Memory B cell (primary cell): ENCODE results near the gene CHRNB1.

Experiments
- ATAC-seq: fragments of 150-1000 bp; cut with Tn5 transposase; 2 replicates; pipeline ENCODE4 v1.10.0; 2021; ENCODE audit warnings: low read depth, mild to moderate bottlenecking, moderate library complexity
- DNase-seq, 2 donors: peaks; one replicate each; pipeline ENCODE4 v3.0.0; 2022; ENCODE audit warnings: low spot score in 2 of 2
- H3K27ac Mint-ChIP-seq: one replicate; pipeline ENCODE4 v1.8.0; 2022; ENCODE audit warnings: mild to moderate bottlenecking, moderate library complexity, mixed read lengths
- H3K27me3 Mint-ChIP-seq: one replicate; pipeline ENCODE4 v1.8.0; 2022; ENCODE audit warnings: mixed read lengths
- H3K36me3 Mint-ChIP-seq: one replicate; pipeline ENCODE4 v1.8.0; 2022; ENCODE audit warnings: mild to moderate bottlenecking, mixed read lengths
- H3K4me1 Mint-ChIP-seq: one replicate; pipeline ENCODE4 v1.8.0; 2022; ENCODE audit warnings: mixed read lengths
- H3K4me3 Mint-ChIP-seq: one replicate; pipeline ENCODE4 v1.8.0; 2022; ENCODE audit warnings: mild to moderate bottlenecking, moderate library complexity, mixed read lengths
- H3K9me3 Mint-ChIP-seq: one replicate; pipeline ENCODE4 v1.8.0; 2022; ENCODE audit warnings: mixed read lengths

The CHRNB1 gene

DNA sequence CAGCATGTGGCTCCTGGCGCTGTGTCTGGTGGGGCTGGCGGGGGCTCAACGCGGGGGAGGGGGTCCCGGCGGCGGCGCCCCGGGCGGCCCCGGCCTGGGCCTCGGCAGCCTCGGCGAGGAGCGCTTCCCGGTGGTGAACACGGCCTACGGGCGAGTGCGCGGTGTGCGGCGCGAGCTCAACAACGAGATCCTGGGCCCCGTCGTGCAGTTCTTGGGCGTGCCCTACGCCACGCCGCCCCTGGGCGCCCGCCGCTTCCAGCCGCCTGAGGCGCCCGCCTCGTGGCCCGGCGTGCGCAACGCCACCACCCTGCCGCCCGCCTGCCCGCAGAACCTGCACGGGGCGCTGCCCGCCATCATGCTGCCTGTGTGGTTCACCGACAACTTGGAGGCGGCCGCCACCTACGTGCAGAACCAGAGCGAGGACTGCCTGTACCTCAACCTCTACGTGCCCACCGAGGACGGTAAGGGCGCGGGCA, 36.6 kb upstream of the CHRNB1 start:
- no peak for ATAC-seq

DNA sequence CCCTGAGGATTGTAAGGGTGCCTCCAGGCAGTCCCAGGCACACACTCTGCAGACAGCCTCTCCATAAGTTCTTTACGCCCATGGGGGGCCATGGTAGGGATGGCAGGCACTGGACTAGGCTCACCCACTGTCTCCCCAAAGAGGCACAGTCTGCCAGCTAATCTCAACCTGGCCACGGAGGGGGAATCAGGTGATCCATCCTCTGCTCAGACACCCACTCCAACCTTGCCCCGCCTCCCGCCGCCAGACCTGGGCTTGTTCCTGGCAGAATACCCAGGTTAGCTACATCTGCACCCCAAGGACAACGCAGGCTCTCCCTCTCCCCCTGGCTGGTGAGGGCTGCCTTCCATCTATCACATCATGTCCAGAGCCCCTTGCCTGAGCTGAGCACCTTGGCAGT, 36.0 kb upstream of the CHRNB1 start:
- Mint-ChIP-seq H3K4me1 (peaks cover 10% of the 10 kb centered on the region), H3K27me3 (peaks cover 16% of the 10 kb centered on the region)
- no peak for DNase-seq

More for the DNA sequence above, 36.6 kb upstream of the CHRNB1 start:
- H3K9me3 Mint-ChIP-seq, result no peaks in the 10 kb centered on the region
- H3K27me3 Mint-ChIP-seq, result peaks cover 16% of the 10 kb centered on the region
- peaks cover 12% of the 10 kb centered on the region for H3K4me1 Mint-ChIP-seq
- no peak overlapping the region for H3K4me3 Mint-ChIP-seq
- DNase-seq, result no peak
- H3K27ac Mint-ChIP-seq, result no peak overlapping the region
- no peaks in the 10 kb centered on the region for H3K36me3 Mint-ChIP-seq

DNA sequence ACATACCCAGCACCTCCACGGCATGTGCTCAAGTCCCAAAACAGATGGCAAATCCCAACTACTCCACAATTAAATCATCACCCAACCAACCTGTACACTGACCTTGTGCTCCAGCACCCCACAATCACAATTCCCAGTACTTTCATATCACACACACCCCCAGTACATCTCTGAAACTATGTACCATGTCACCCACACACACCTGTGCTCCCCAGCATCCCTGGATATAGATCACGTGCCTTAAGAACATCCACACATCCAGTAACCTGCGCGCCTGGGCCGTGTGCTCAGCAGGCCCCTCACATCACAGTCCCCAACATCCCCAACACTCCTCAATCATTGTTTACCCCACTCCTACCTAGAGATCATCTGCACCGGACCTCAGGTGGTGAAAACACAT, 35.1 kb upstream of the CHRNB1 start:
- peaks cover 16% of the 10 kb centered on the region for H3K27me3 Mint-ChIP-seq
- peaks cover 10% of the 10 kb centered on the region for H3K4me1 Mint-ChIP-seq
- H3K9me3 Mint-ChIP-seq, result no peaks in the 10 kb centered on the region
- no peak overlapping the region for H3K27ac Mint-ChIP-seq
- no peaks in the 10 kb centered on the region for H3K36me3 Mint-ChIP-seq
- no peak for ATAC-seq
- no peak for DNase-seq
- H3K4me3 Mint-ChIP-seq, result no peak overlapping the region

More for the DNA sequence above, 36.0 kb upstream of the CHRNB1 start:
- Mint-ChIP-seq H3K27ac (no peak overlapping the region), H3K9me3 (no peaks in the 10 kb centered on the region), H3K4me3 (peak overlapping the region; percentile 42), H3K36me3 (no peaks in the 10 kb centered on the region)
- ATAC-seq, result no peak

DNA sequence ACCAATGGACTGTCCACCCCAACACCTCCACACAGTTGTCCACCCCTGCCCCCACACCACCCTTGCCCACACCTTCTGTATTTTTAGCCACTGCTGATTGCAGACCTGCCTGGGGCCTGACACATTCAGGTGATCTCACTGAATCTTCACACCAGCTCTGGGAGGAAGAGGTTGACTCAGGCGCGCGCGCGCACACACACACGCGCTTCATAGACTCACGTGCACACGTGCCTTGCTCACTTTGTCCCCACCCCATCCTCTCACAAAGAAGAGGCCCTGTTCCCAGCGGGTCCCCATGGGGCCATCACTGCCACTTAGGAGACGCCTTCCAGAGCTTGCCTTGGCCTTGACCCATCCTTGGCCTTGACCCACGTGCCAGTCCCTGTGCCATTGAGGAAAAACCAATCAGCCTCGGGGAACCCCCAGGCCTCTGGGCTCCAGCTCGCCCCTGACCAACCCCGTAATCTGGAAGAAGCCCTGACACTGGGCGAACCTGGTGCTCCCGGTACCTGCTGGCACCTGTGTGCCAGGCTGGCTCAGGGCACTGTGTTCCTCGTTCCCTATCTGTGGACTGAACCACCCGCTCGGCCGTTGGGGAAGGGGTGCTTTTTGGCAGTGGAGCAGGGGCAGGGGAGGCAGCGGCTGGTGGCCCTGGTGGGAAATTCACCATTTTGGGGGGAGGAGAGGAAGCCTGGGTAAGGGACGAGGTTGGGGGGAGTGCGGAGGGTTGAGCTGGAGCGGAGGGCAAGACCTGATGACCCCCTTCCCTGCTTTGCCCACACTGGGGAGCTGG, 34.0 kb upstream of the CHRNB1 start:
- no peak for ATAC-seq
- no peaks in the 10 kb centered on the region for H3K36me3 Mint-ChIP-seq
- H3K9me3 Mint-ChIP-seq, result no peaks in the 10 kb centered on the region
- H3K27me3 Mint-ChIP-seq, result peaks cover 13% of the 10 kb centered on the region
- H3K4me1 Mint-ChIP-seq, result peaks cover 7% of the 10 kb centered on the region
- no peak overlapping the region for H3K27ac Mint-ChIP-seq
- no peak overlapping the region for H3K4me3 Mint-ChIP-seq
- DNase-seq, result no peak

DNA sequence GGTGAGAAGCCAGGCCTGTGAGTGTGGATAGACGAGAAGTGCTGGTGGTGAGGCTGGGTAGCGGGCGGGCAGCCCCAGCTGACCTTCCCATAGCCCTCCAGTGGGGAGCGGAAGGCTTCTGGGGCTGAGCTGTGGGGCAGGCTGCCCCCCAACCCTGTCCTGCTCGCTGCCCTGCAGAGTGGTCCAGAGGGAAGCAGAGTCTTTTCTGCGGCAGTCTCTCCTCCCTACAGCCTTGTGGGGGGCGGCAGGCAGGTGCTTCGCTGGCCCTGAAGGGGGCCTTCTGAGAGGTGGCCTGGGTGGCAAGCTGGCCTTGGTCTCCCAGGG, 33.5 kb upstream of the CHRNB1 start:
- Mint-ChIP-seq H3K9me3 (no peaks in the 10 kb centered on the region), H3K27me3 (peaks cover 11% of the 10 kb centered on the region), H3K4me3 (no peak overlapping the region), H3K27ac (no peak overlapping the region), H3K4me1 (peaks cover 4% of the 10 kb centered on the region), H3K36me3 (no peaks in the 10 kb centered on the region)
- DNase-seq (no peak), ATAC-seq (no peak)

DNA sequence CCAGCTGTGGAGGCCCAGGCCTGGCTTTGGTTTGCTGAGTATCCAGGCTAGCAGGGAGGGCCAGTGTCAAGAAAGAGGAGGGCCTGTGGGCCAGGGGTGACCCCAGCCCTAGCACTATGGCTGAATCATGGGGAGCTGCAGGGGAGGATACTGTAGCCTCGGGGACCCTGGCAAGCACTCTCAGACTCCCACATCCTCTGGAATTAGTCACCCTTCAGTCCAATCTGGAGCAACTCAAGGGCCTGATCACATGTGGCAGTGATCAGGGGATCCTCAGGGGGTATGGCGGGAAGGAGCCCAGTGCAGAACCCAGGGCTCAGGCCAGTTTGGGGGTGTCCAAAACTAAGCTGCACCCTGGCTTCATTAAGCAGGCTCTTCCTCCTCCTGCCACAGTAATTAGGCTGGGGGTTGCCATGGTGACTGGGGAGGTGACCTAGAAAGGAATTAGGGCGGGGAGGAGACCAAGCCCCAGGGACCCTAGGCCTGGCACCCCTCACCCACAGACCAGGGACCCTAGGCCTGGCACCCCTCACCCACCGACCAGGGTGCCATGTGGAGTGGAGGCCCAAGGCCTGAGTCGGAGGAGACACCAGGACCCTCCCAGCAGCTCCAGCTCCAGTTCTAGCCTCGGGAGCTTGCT, 31.4 kb upstream of the CHRNB1 start:
- DNase-seq, result no peak
- H3K27me3 Mint-ChIP-seq, result peaks cover 13% of the 10 kb centered on the region
- no peaks in the 10 kb centered on the region for H3K9me3 Mint-ChIP-seq
- no peak overlapping the region for H3K27ac Mint-ChIP-seq
- no peak overlapping the region for H3K4me3 Mint-ChIP-seq
- ATAC-seq, result no peak
- no peaks in the 10 kb centered on the region for H3K36me3 Mint-ChIP-seq
- peaks cover 4% of the 10 kb centered on the region for H3K4me1 Mint-ChIP-seq

DNA sequence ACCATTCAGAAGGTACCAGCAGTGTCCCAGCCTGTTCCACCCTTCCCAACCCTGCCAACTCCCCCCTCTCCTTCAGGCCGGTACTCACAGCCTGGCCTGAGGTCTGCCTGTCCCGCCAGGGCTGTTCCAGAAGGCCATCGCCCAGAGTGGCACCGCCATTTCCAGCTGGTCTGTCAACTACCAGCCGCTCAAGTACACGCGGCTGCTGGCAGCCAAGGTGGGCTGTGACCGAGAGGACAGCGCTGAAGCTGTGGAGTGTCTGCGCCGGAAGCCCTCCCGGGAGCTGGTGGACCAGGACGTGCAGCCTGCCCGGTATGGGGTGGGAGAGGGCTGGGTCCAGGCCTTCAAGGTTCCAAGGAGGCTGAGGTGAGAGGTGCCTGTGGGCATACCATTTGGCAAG, 30.0 kb upstream of the CHRNB1 start:
- no peaks in the 10 kb centered on the region for H3K9me3 Mint-ChIP-seq
- ATAC-seq, result no peak
- no peak overlapping the region for H3K27ac Mint-ChIP-seq
- H3K36me3 Mint-ChIP-seq, result no peaks in the 10 kb centered on the region
- peaks cover 12% of the 10 kb centered on the region for H3K27me3 Mint-ChIP-seq
- peaks cover 2% of the 10 kb centered on the region for H3K4me1 Mint-ChIP-seq
- H3K4me3 Mint-ChIP-seq, result no peak overlapping the region
- DNase-seq, result no peak

DNA sequence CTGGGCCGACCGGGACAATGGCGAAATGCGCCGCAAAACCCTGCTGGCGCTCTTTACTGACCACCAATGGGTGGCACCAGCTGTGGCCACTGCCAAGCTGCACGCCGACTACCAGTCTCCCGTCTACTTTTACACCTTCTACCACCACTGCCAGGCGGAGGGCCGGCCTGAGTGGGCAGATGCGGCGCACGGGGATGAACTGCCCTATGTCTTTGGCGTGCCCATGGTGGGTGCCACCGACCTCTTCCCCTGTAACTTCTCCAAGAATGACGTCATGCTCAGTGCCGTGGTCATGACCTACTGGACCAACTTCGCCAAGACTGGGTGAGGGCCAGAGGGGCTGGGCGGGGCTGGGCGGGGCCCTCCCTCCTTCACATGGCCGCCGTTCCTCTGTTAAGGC, 29.1 kb upstream of the CHRNB1 start:
- peaks cover 2% of the 10 kb centered on the region for H3K4me1 Mint-ChIP-seq
- H3K27ac Mint-ChIP-seq, result no peak overlapping the region
- H3K27me3 Mint-ChIP-seq, result peaks cover 10% of the 10 kb centered on the region
- ATAC-seq (no peak), DNase-seq (no peak)
- H3K4me3 Mint-ChIP-seq, result no peak overlapping the region
- H3K9me3 Mint-ChIP-seq, result no peaks in the 10 kb centered on the region
- H3K36me3 Mint-ChIP-seq, result no peaks in the 10 kb centered on the region

DNA sequence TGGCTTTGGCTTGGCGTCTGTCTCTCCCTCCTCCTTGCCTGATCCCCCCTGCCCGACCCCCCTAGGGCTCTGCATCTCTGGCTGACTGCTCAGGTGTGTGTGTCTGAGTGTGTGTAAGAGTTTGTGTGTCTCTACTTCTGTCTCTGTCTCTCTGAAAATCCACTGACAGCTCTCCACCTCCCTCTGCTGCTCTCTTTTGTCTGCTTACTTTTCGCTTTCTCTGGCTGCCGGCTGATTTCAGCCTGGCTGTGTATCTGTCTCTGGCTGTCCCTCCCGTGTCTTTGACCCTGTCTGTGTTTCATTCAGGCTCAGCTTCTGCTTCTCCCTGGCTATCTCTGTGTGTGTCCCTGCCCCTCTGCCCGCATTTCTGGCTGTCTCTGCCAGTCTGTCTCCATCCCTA, 28.5 kb upstream of the CHRNB1 start:
- DNase-seq, result no peak
- no peak overlapping the region for H3K27ac Mint-ChIP-seq
- H3K9me3 Mint-ChIP-seq, result no peaks in the 10 kb centered on the region
- H3K36me3 Mint-ChIP-seq, result no peaks in the 10 kb centered on the region
- ATAC-seq, result no peak
- peaks cover 10% of the 10 kb centered on the region for H3K27me3 Mint-ChIP-seq
- H3K4me1 Mint-ChIP-seq, result peaks cover 2% of the 10 kb centered on the region
- H3K4me3 Mint-ChIP-seq, result no peak overlapping the region

DNA sequence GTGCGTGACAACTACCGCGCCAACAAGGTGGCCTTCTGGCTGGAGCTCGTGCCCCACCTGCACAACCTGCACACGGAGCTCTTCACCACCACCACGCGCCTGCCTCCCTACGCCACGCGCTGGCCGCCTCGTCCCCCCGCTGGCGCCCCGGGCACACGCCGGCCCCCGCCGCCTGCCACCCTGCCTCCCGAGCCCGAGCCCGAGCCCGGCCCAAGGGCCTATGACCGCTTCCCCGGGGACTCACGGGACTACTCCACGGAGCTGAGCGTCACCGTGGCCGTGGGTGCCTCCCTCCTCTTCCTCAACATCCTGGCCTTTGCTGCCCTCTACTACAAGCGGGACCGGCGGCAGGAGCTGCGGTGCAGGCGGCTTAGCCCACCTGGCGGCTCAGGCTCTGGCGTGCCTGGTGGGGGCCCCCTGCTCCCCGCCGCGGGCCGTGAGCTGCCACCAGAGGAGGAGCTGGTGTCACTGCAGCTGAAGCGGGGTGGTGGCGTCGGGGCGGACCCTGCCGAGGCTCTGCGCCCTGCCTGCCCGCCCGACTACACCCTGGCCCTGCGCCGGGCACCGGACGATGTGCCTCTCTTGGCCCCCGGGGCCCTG, 27.7 kb upstream of the CHRNB1 start:
- peaks cover 2% of the 10 kb centered on the region for H3K4me1 Mint-ChIP-seq
- no peaks in the 10 kb centered on the region for H3K36me3 Mint-ChIP-seq
- H3K4me3 Mint-ChIP-seq, result no peak overlapping the region
- no peaks in the 10 kb centered on the region for H3K9me3 Mint-ChIP-seq
- ATAC-seq, result no peak
- peaks cover 10% of the 10 kb centered on the region for H3K27me3 Mint-ChIP-seq
- H3K27ac Mint-ChIP-seq, result no peak overlapping the region
- DNase-seq, result no peak

DNA sequence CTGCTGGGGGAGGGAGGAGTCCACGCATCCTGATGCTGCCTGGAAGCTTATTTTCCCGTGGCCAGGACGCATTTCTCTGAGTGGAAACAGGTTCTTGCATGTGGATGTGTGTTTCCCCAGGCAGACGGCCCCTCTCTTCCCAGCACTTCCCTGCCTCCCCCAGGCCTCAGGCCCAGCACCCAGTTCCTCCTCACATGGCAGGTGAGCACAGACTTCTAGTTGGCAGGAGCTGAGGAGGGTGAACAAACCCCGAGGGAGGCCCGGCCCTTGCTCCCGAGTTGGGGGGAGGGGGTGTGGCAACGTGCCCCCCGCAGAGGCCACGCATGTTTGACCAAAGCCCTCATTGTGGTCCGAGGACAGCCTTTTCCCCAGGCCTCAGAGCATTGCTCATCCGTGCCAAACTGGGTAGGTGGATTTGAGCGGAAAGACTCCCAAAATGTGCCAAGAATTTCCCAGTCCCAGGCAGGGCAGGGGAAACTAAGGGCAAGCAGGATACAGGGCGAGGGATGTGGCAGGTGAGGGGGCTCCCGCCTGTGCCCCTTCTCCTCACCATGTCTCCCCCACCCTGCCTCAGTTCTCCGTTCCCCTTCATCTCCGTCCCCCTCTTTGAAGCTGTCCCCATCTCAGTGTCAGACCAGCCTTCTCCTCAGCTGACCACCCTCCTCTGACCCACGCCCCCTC, 26.2 kb upstream of the CHRNB1 start:
- Mint-ChIP-seq H3K4me1 (peaks cover 2% of the 10 kb centered on the region), H3K9me3 (no peaks in the 10 kb centered on the region), H3K4me3 (no peak overlapping the region), H3K27me3 (peaks cover 10% of the 10 kb centered on the region), H3K27ac (no peak overlapping the region), H3K36me3 (no peaks in the 10 kb centered on the region)
- ATAC-seq, result no peak
- DNase-seq, result no peak

DNA sequence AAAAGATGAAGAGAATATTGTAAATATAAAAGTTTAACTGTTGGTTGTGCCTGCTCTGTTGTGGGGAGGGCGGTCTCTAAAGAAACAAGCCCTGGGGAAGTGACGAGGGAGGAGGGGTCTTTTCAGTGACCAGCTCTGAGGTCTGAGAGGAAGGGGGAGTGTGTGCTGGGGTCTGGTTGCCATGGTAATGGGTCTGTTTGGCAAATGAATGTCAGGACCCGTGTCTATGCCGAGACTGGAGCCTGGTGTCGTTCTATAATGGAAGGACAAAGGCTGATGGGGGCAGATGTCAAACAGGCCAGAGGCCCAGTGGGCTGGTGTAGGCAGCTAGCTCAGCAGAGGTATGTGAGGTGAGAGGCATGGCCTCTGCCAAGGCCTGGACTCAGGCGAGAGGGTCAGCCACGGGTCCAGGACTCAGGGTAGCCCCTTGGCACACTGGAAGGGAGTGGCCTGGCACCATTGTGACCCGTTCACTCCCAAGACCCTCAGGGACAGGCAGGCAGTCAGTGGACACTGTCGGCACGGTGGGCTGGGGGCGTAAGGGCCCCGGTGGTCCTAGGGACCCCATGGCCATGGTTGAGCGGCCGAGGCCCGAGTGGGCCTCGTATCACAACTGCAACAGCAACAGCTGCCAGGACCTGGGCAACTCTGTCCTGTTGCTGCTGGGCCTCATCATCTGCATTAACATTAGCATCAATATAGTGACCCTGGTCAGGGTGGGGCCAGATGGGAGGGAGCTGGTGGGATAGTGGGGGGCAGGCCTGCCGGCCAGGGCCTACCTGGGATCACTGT, 24.8 kb upstream of the CHRNB1 start, which contains the start of gene SPEM1:
Gene SPEM1 (plus strand): TSS at position 506 of the 792 bp plus-strand sequence. CDS start 61 bp downstream, at position 567.
- no peak within 1 kb of the TSS for H3K4me3 Mint-ChIP-seq
- H3K9me3 Mint-ChIP-seq, result no peaks in the 10 kb centered on the region
- H3K4me1 Mint-ChIP-seq, result peaks cover 2% of the 10 kb centered on the region
- DNase-seq (no peak), ATAC-seq (no peak)
- H3K27ac Mint-ChIP-seq, result no peak within 1 kb of the TSS
- peaks cover 10% of the 10 kb centered on the region for H3K27me3 Mint-ChIP-seq
- H3K36me3 Mint-ChIP-seq, result no peaks in the 10 kb centered on the region

DNA sequence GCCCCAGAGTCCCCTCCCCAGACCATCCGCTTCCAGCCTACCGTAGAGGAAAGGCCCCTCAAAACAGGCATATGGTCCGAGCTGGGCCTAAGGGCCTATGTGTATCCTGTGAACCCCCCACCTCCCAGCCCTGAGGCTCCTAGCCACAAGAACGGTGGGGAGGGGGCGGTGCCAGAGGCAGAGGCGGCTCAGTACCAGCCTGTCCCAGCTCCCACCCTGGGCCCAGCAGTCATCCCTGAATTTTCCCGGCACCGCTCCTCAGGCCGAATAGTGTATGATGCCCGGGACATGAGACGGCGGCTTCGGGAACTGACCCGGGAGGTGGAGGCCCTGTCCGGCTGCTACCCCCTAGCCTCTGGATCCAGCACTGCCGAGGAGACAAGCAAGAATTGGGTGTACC, 23.7 kb upstream of the CHRNB1 start:
- no peak overlapping the region for H3K4me3 Mint-ChIP-seq
- no peaks in the 10 kb centered on the region for H3K9me3 Mint-ChIP-seq
- peaks cover 10% of the 10 kb centered on the region for H3K27me3 Mint-ChIP-seq
- H3K27ac Mint-ChIP-seq, result no peak overlapping the region
- H3K4me1 Mint-ChIP-seq, result peaks cover 2% of the 10 kb centered on the region
- DNase-seq (no peak), ATAC-seq (no peak)
- H3K36me3 Mint-ChIP-seq, result no peaks in the 10 kb centered on the region
